SJCRH30 (cell line): ENCODE results near the gene UBE2L3. TPM values are rescaled to one million over a fixed set of nuclear protein-coding genes. Genes with fewer than 3 reads are reported as not detected.
"Not testable (repeated sequence)": the region's sequence is repeated elsewhere in the genome, so short reads cannot be mapped to it uniquely, and the experiment has no call there.

Experiments used
- DNase-seq, 2 experiments: peaks; one replicate each; pipeline ENCODE4 v3.0.0-alpha.2; 2015 to 2020
- H3K27ac ChIP-seq: fragments of 250-450 bp; sonication (Bioruptor Pico); 2 replicates; pipeline ENCODE4 v1.5.1; 2020; ENCODE audit warnings: mild to moderate bottlenecking, moderate library complexity
- H3K27me3 ChIP-seq: fragments of 250-450 bp; sonication (Bioruptor Pico); 2 replicates; pipeline ENCODE4 v1.5.1; 2020; ENCODE audit warnings: mild to moderate bottlenecking, moderate library complexity
- H3K36me3 ChIP-seq: fragments of 250-450 bp; sonication (Bioruptor Pico); 2 replicates; pipeline ENCODE4 v1.5.1; 2020; ENCODE audit warnings: mild to moderate bottlenecking, moderate library complexity
- H3K4me1 ChIP-seq: fragments of 250-450 bp; sonication (Bioruptor Pico); 2 replicates; pipeline ENCODE4 v1.5.1; 2020; ENCODE audit warnings: mild to moderate bottlenecking, moderate library complexity
- H3K4me3 ChIP-seq: fragments of 250-450 bp; sonication (Bioruptor Pico); 2 replicates; pipeline ENCODE4 v1.5.1; 2020; ENCODE audit warnings: mild to moderate bottlenecking, moderate library complexity
- H3K9me3 ChIP-seq: fragments of 250-450 bp; sonication (Bioruptor Pico); replicated peaks from 2 replicates; pipeline ENCODE4 v1.5.1; 2020; ENCODE audit warnings: mild to moderate bottlenecking, moderate library complexity
- total RNA-seq: library from RNA; depleted of rRNA; stranded (reverse); fragments of >200 nt; shearing (Covaris generic); gene quantifications from 2 replicates; pipeline ENCODE4 v1.2.3, GENCODE V29; 2014

The UBE2L3 gene
- total RNA-seq, 1 experiment from 2014 or later, result 102 TPM

GRCh38 chr22:21639359-21639758 lies 71.8 kb downstream of the UBE2L3 start:
- Histone ChIP-seq H3K9me3 (no peaks in the 10 kb centered on the region), H3K27me3 (no peaks in the 10 kb centered on the region), H3K27ac (no peak overlapping the region), H3K4me3 (no peak overlapping the region), H3K4me1 (peaks cover 7% of the 10 kb centered on the region), H3K36me3 (no peaks in the 10 kb centered on the region)
- no peak for DNase-seq

GRCh38 chr22:21640810-21641209 lies 73.3 kb downstream of the UBE2L3 start:
- peaks cover 7% of the 10 kb centered on the region for H3K4me1 ChIP-seq
- no peaks in the 10 kb centered on the region for H3K27me3 ChIP-seq
- no peaks in the 10 kb centered on the region for H3K9me3 ChIP-seq
- no peak overlapping the region for H3K27ac ChIP-seq
- DNase-seq, result no peak
- no peak overlapping the region for H3K4me3 ChIP-seq
- no peaks in the 10 kb centered on the region for H3K36me3 ChIP-seq

GRCh38 chr22:21641417-21641788 lies 73.9 kb downstream of the UBE2L3 start:
- DNase-seq, result peak; percentile 57 to 76
- H3K27me3 ChIP-seq, result no peaks in the 10 kb centered on the region
- no peaks in the 10 kb centered on the region for H3K9me3 ChIP-seq
- peak overlapping the region; percentile 73 for H3K4me3 ChIP-seq
- H3K27ac ChIP-seq, result no peak overlapping the region
- no peaks in the 10 kb centered on the region for H3K36me3 ChIP-seq
- peaks cover 7% of the 10 kb centered on the region for H3K4me1 ChIP-seq

GRCh38 chr22:21641789-21642583 lies 74.5 kb downstream of the UBE2L3 start, which contains the start of gene SDF2L1:
Gene SDF2L1, plus strand, starts transcription at chr22:21642302. Its CDS starts 35 bp downstream, at chr22:21642337.
- DNase-seq, result peak; percentile 98 to 99
- H3K9me3 ChIP-seq, result no peaks in the 10 kb centered on the region
- H3K4me3 ChIP-seq, result peak within 1 kb of the TSS; percentile 73
- no peaks in the 10 kb centered on the region for H3K27me3 ChIP-seq
- no peaks in the 10 kb centered on the region for H3K36me3 ChIP-seq
- H3K27ac ChIP-seq, result no peak within 1 kb of the TSS
- peaks cover 7% of the 10 kb centered on the region for H3K4me1 ChIP-seq

- H3K27ac ChIP-seq, result no peak overlapping the region
- H3K4me3 ChIP-seq, result peak overlapping the region; percentile 73
- no peaks in the 10 kb centered on the region for H3K9me3 ChIP-seq
- no peaks in the 10 kb centered on the region for H3K36me3 ChIP-seq
- H3K4me1 ChIP-seq, result peaks cover 7% of the 10 kb centered on the region
- H3K27me3 ChIP-seq, result no peaks in the 10 kb centered on the region
- peak; percentile 73 to 78 for DNase-seq
Observed at GRCh38 chr22:21642584-21643448, 75.3 kb downstream of the UBE2L3 start.

- Histone ChIP-seq H3K27me3 (no peaks in the 10 kb centered on the region), H3K9me3 (no peaks in the 10 kb centered on the region), H3K27ac (no peak overlapping the region), H3K36me3 (no peaks in the 10 kb centered on the region), H3K4me3 (no peak overlapping the region), H3K4me1 (peaks cover 7% of the 10 kb centered on the region)
- no peak for DNase-seq
Observed at GRCh38 chr22:21643533-21644357, 76.2 kb downstream of the UBE2L3 start.

GRCh38 chr22:21645513-21645912 lies 78.0 kb downstream of the UBE2L3 start:
- not testable (repeated sequence) for DNase-seq, H3K4me1 ChIP-seq, H3K27me3 ChIP-seq, H3K27ac ChIP-seq, H3K4me3 ChIP-seq, H3K36me3 ChIP-seq, H3K9me3 ChIP-seq

GRCh38 chr22:21646608-21647590 lies 79.4 kb downstream of the UBE2L3 start:
- peak; percentile 77 to 93 for DNase-seq
- H3K27ac ChIP-seq, result no peak overlapping the region
- H3K4me3 ChIP-seq, result no peak overlapping the region
- no peaks in the 10 kb centered on the region for H3K9me3 ChIP-seq
- H3K27me3 ChIP-seq, result no peaks in the 10 kb centered on the region
- no peaks in the 10 kb centered on the region for H3K36me3 ChIP-seq
- H3K4me1 ChIP-seq, result peaks cover 6% of the 10 kb centered on the region

- H3K36me3 ChIP-seq, result peaks cover 18% of the 10 kb centered on the region
- no peaks in the 10 kb centered on the region for H3K9me3 ChIP-seq
- no peak overlapping the region; the same call in 1 of the 2 replicates for H3K4me3 ChIP-seq
- DNase-seq, result no peak
- H3K27ac ChIP-seq, result peak overlapping the region; percentile 99; the same call in 1 of the 2 replicates
- no peaks in the 10 kb centered on the region for H3K27me3 ChIP-seq
- peaks cover 6% of the 10 kb centered on the region for H3K4me1 ChIP-seq
Observed at GRCh38 chr22:21650280-21650679, 82.8 kb downstream of the UBE2L3 start.

GRCh38 chr22:21650823-21651520 lies 83.5 kb downstream of the UBE2L3 start:
- peak overlapping the region; percentile 94 for H3K4me3 ChIP-seq
- H3K36me3 ChIP-seq, result peaks cover 18% of the 10 kb centered on the region
- peak; percentile 64 to 76 for DNase-seq
- peak overlapping the region; percentile 99 for H3K27ac ChIP-seq
- H3K27me3 ChIP-seq, result no peaks in the 10 kb centered on the region
- no peaks in the 10 kb centered on the region for H3K9me3 ChIP-seq
- H3K4me1 ChIP-seq, result peaks cover 6% of the 10 kb centered on the region

- no peaks in the 10 kb centered on the region for H3K27me3 ChIP-seq
- DNase-seq, result no peak
- H3K4me1 ChIP-seq, result peaks cover 6% of the 10 kb centered on the region
- no peaks in the 10 kb centered on the region for H3K9me3 ChIP-seq
- H3K4me3 ChIP-seq, result peak overlapping the region; percentile 94
- H3K36me3 ChIP-seq, result peaks cover 18% of the 10 kb centered on the region
- H3K27ac ChIP-seq, result peak overlapping the region; percentile 99
Observed at GRCh38 chr22:21651521-21652009, 84.1 kb downstream of the UBE2L3 start.

GRCh38 chr22:21652010-21652546 lies 84.6 kb downstream of the UBE2L3 start:
- Histone ChIP-seq H3K4me3 (peak overlapping the region; percentile 94), H3K4me1 (peaks cover 6% of the 10 kb centered on the region), H3K27ac (peak overlapping the region; percentile 99), H3K27me3 (no peaks in the 10 kb centered on the region), H3K9me3 (no peaks in the 10 kb centered on the region), H3K36me3 (peaks cover 18% of the 10 kb centered on the region)
- DNase-seq, result peak; percentile 96
